Astrocyte of the cerebellum (primary cell): Measurements from ENCODE around the gene ALDH3B1.

ENCODE experiments used
- DNase-seq: peaks from one replicate; pipeline ENCODE4 v3.0.0-alpha.2; 2011; ENCODE audit warnings: low read depth
- H3K4me3 ChIP-seq: 2 replicates; pipeline ENCODE4 v1.5.1; 2011; ENCODE audit warnings: mild to moderate bottlenecking, low read depth, low read length, moderate library complexity
- CTCF ChIP-seq: IDR thresholded peaks from 2 replicates; pipeline ENCODE4 v1.5.1; 2012; ENCODE audit warnings: low read length, low read depth, moderate library complexity, mild to moderate bottlenecking; ENCODE audit errors: missing control alignments
- in situ Hi-C: cut with HindIII; loops from 2 replicates; pipeline ENCODE4 v1.10.0; 2017; ENCODE audit warnings: low sequenced_read_pairs

ALDH3B1 gene

GRCh38 chr11:68076371-68077042 lies 66.4 kb downstream of the ALDH3B1 start:
- in situ Hi-C loops = no loop called here
- no peak for DNase-seq
- TF ChIP-seq CTCF = no peak
- no peak overlapping the region for H3K4me3 ChIP-seq

- no peak for DNase-seq
- no peak overlapping the region for H3K4me3 ChIP-seq
- TF ChIP-seq CTCF = no peak
- in situ Hi-C loops = no loop called here
These were observed 67.8 kb downstream of the ALDH3B1 start for GRCh38 chr11:68077617-68078582.
